ENCODE results near the gene DHRS7B. TPM values are rescaled to one million over a fixed set of nuclear protein-coding genes. Genes with fewer than 3 reads are reported as not detected.
A peak's percentile ranks its signal among the peaks of the same experiment; 100 is the strongest.

DHRS7B gene
- total and polyA plus RNA-seq, 5 experiments from 2014 or later: 6.4 to 11.7 (median 8.0) TPM

GRCh38 chr17:21164620-21165019 is 37.9 kb downstream of the DHRS7B start:
- ATAC-seq (no peak), DNase-seq (no peak)
- H3K9me3 Mint-ChIP-seq: no peaks in the 10 kb centered on the region
- POLR2A ChIA-PET: interaction anchor here (0.8 kb wide), 1 partner anchor 47 kb away, joined by 3 read pairs; no protein-coding TSS in a partner anchor
- no peak overlapping the region for H3K4me3 Mint-ChIP-seq
- H3K36me3 Mint-ChIP-seq: peaks cover 0 to 2% (median 0%) of the 10 kb centered on the region in 3 donors
- H3K4me1 Mint-ChIP-seq: peaks cover 4 to 19% (median 12%) of the 10 kb centered on the region in 4 donors
- peak overlapping the region in 2 of 10 donors; percentile 63 to 72 for H3K27ac Mint-ChIP-seq
- H3K27me3 Mint-ChIP-seq: no peaks in the 10 kb centered on the region

- H3K4me1 Mint-ChIP-seq: peaks cover 9 to 17% (median 14%) of the 10 kb centered on the region in 4 donors
- ATAC-seq: no peak
- no peak overlapping the region for H3K4me3 Mint-ChIP-seq
- no peak overlapping the region for H3K27ac Mint-ChIP-seq
- H3K9me3 Mint-ChIP-seq: no peaks in the 10 kb centered on the region
- POLR2A ChIA-PET: no interaction called here
- no peaks in the 10 kb centered on the region for H3K27me3 Mint-ChIP-seq
- DNase-seq: no peak
- peaks cover 0 to 3% (median 2%) of the 10 kb centered on the region in 3 donors for H3K36me3 Mint-ChIP-seq
Observed at GRCh38 chr17:21165922-21166594, 39.3 kb downstream of the DHRS7B start.

- DNase-seq: no peak
- POLR2A ChIA-PET: no interaction called here
- Mint-ChIP-seq H3K9me3 (no peaks in the 10 kb centered on the region), H3K36me3 (peaks cover 0 to 5% (median 2%) of the 10 kb centered on the region in 3 donors), H3K27me3 (no peaks in the 10 kb centered on the region), H3K27ac (no peak overlapping the region), H3K4me1 (peaks cover 10 to 16% (median 14%) of the 10 kb centered on the region in 4 donors), H3K4me3 (no peak overlapping the region)
- no peak for ATAC-seq
Observed at GRCh38 chr17:21166595-21167210, 39.9 kb downstream of the DHRS7B start.

- H3K4me3 Mint-ChIP-seq: no peak overlapping the region
- DNase-seq (no peak), ATAC-seq (no peak)
- H3K4me1 Mint-ChIP-seq: peaks cover 9 to 14% (median 11%) of the 10 kb centered on the region in 4 donors
- H3K36me3 Mint-ChIP-seq: peaks cover 0 to 9% (median 2%) of the 10 kb centered on the region in 3 donors
- H3K27me3 Mint-ChIP-seq: no peaks in the 10 kb centered on the region
- no peaks in the 10 kb centered on the region for H3K9me3 Mint-ChIP-seq
- POLR2A ChIA-PET: no interaction called here
- H3K27ac Mint-ChIP-seq: peak overlapping the region in 2 of 10 donors; percentile 71 to 85
Observed at GRCh38 chr17:21167303-21167702, 40.5 kb downstream of the DHRS7B start.

GRCh38 chr17:21168555-21168865 is 41.7 kb downstream of the DHRS7B start:
- Mint-ChIP-seq H3K27me3 (no peaks in the 10 kb centered on the region), H3K27ac (peak overlapping the region in 1 of 10 donors; percentile 77), H3K36me3 (peaks cover 0 to 18% (median 8%) of the 10 kb centered on the region in 3 donors), H3K4me1 (peaks cover 6 to 12% (median 10%) of the 10 kb centered on the region in 4 donors), H3K4me3 (no peak overlapping the region), H3K9me3 (no peaks in the 10 kb centered on the region)
- no peak for DNase-seq
- POLR2A ChIA-PET: no interaction called here
- ATAC-seq: no peak

GRCh38 chr17:21169496-21169895 is 42.7 kb downstream of the DHRS7B start:
- peaks cover 0 to 26% (median 11%) of the 10 kb centered on the region in 3 donors for H3K36me3 Mint-ChIP-seq
- DNase-seq: no peak
- H3K4me1 Mint-ChIP-seq: peaks cover 6 to 12% (median 11%) of the 10 kb centered on the region in 4 donors
- no peaks in the 10 kb centered on the region for H3K9me3 Mint-ChIP-seq
- H3K27me3 Mint-ChIP-seq: no peaks in the 10 kb centered on the region
- no peak overlapping the region for H3K4me3 Mint-ChIP-seq
- no peak for ATAC-seq
- no peak overlapping the region for H3K27ac Mint-ChIP-seq
- POLR2A ChIA-PET: no interaction called here

GRCh38 chr17:21170809-21171208 is 44.0 kb downstream of the DHRS7B start:
- Mint-ChIP-seq H3K4me3 (no peak overlapping the region), H3K36me3 (peaks cover 0 to 27% (median 11%) of the 10 kb centered on the region in 3 donors), H3K4me1 (peaks cover 6 to 12% (median 11%) of the 10 kb centered on the region in 4 donors), H3K27ac (peak overlapping the region in 5 of 10 donors; percentile 47 to 73 (median 62)), H3K27me3 (no peaks in the 10 kb centered on the region), H3K9me3 (no peaks in the 10 kb centered on the region)
- DNase-seq (no peak), ATAC-seq (no peak)
- POLR2A ChIA-PET: no interaction called here

- no peak for DNase-seq
- Mint-ChIP-seq H3K36me3 (peaks cover 0 to 27% (median 11%) of the 10 kb centered on the region in 3 donors), H3K27ac (peak overlapping the region in 5 of 10 donors; percentile 47 to 82 (median 57)), H3K27me3 (no peaks in the 10 kb centered on the region), H3K4me1 (peaks cover 6 to 12% (median 11%) of the 10 kb centered on the region in 4 donors), H3K4me3 (no peak overlapping the region), H3K9me3 (no peaks in the 10 kb centered on the region)
- no peak for ATAC-seq
- POLR2A ChIA-PET: no interaction called here
Observed at GRCh38 chr17:21171309-21171922, 44.7 kb downstream of the DHRS7B start.

- Mint-ChIP-seq H3K4me1 (peaks cover 6 to 12% (median 8%) of the 10 kb centered on the region in 4 donors), H3K27ac (peak overlapping the region in 1 of 10 donors; percentile 57), H3K27me3 (no peaks in the 10 kb centered on the region), H3K4me3 (no peak overlapping the region), H3K36me3 (peaks cover 0 to 25% (median 11%) of the 10 kb centered on the region in 3 donors), H3K9me3 (no peaks in the 10 kb centered on the region)
- no peak for DNase-seq
- POLR2A ChIA-PET: no interaction called here
- no peak for ATAC-seq
Observed at GRCh38 chr17:21171970-21172510, 45.3 kb downstream of the DHRS7B start.

GRCh38 chr17:21172846-21173245 is 46.1 kb downstream of the DHRS7B start:
- POLR2A ChIA-PET: no interaction called here
- ATAC-seq (no peak), DNase-seq (no peak)
- Mint-ChIP-seq H3K27ac (peak overlapping the region in 2 of 10 donors; percentile 9 to 32), H3K4me1 (peaks cover 6 to 12% (median 8%) of the 10 kb centered on the region in 4 donors), H3K4me3 (no peak overlapping the region), H3K27me3 (no peaks in the 10 kb centered on the region), H3K9me3 (no peaks in the 10 kb centered on the region), H3K36me3 (peaks cover 0 to 25% (median 11%) of the 10 kb centered on the region in 3 donors)

GRCh38 chr17:21173543-21173942 is 46.8 kb downstream of the DHRS7B start:
- H3K4me1 Mint-ChIP-seq: peaks cover 6 to 12% (median 7%) of the 10 kb centered on the region in 4 donors
- ATAC-seq: no peak
- H3K27ac Mint-ChIP-seq: peak overlapping the region in 3 of 10 donors; percentile 3 to 79 (median 9)
- no peaks in the 10 kb centered on the region for H3K27me3 Mint-ChIP-seq
- POLR2A ChIA-PET: no interaction called here
- peaks cover 0 to 29% (median 11%) of the 10 kb centered on the region in 3 donors for H3K36me3 Mint-ChIP-seq
- DNase-seq: no peak
- H3K9me3 Mint-ChIP-seq: no peaks in the 10 kb centered on the region
- H3K4me3 Mint-ChIP-seq: no peak overlapping the region

- DNase-seq (no peak), ATAC-seq (no peak)
- Mint-ChIP-seq H3K4me3 (no peak overlapping the region), H3K27ac (no peak overlapping the region), H3K36me3 (peaks cover 0 to 34% (median 11%) of the 10 kb centered on the region in 3 donors), H3K9me3 (no peaks in the 10 kb centered on the region), H3K4me1 (peaks cover 6 to 12% (median 7%) of the 10 kb centered on the region in 4 donors), H3K27me3 (no peaks in the 10 kb centered on the region)
- POLR2A ChIA-PET: no interaction called here
Observed at GRCh38 chr17:21174186-21174585, 47.4 kb downstream of the DHRS7B start.

- Mint-ChIP-seq H3K36me3 (peaks cover 0 to 38% (median 11%) of the 10 kb centered on the region in 3 donors), H3K4me1 (peaks cover 6 to 12% (median 7%) of the 10 kb centered on the region in 4 donors), H3K9me3 (no peaks in the 10 kb centered on the region), H3K27me3 (no peaks in the 10 kb centered on the region), H3K4me3 (no peak overlapping the region), H3K27ac (no peak overlapping the region)
- POLR2A ChIA-PET: interaction anchor here (0.9 kb wide), 1 partner anchor 46 kb away, joined by 6 read pairs; no protein-coding TSS in a partner anchor
- DNase-seq (no peak), ATAC-seq (no peak)
Observed at GRCh38 chr17:21174713-21175112, 47.9 kb downstream of the DHRS7B start.

Measured in naive thymus-derived CD8-positive, alpha-beta T cell (primary cell).